Measurements from ENCODE around the gene KDM1B. TPM values are rescaled to one million over a fixed set of nuclear protein-coding genes. Genes with fewer than 3 reads are reported as not detected.

The KDM1B gene
- total RNA-seq, 2 experiments from 2014 or later: 8.9 to 10.5 TPM

- CTCF ChIA-PET: interaction anchor here (0.7 to 1.1 kb wide), 2 partner anchors 11 to 23 kb away, joined by 3 read pairs; no protein-coding TSS in a partner anchor
- Mint-ChIP-seq H3K4me3 (no peak overlapping the region), H3K4me1 (peaks cover 3% of the 10 kb centered on the region), H3K36me3 (ENCODE audit: low read depth) (peaks cover 27% of the 10 kb centered on the region), H3K27me3 (no peaks in the 10 kb centered on the region), H3K9me3 (peaks cover 7% of the 10 kb centered on the region), H3K27ac (no peak overlapping the region)
- POLR2A ChIA-PET: no interaction called here
- no peak for DNase-seq
Observed at GRCh38 chr6:18179770-18180356, 24.6 kb downstream of the KDM1B start.

GRCh38 chr6:18182568-18182967 is 27.3 kb downstream of the KDM1B start:
- H3K4me1 Mint-ChIP-seq: peaks cover 6% of the 10 kb centered on the region
- no peak overlapping the region for H3K4me3 Mint-ChIP-seq
- H3K27ac Mint-ChIP-seq: no peak overlapping the region
- no peaks in the 10 kb centered on the region for H3K27me3 Mint-ChIP-seq
- no peak for DNase-seq
- ChIA-PET CTCF (no interaction called here), POLR2A (no interaction called here)
- H3K36me3 Mint-ChIP-seq (ENCODE audit: low read depth): peaks cover 11% of the 10 kb centered on the region
- H3K9me3 Mint-ChIP-seq: no peaks in the 10 kb centered on the region

GRCh38 chr6:18183766-18184165 is 28.5 kb downstream of the KDM1B start:
- Mint-ChIP-seq H3K36me3 (ENCODE audit: low read depth) (peaks cover 8% of the 10 kb centered on the region), H3K27ac (no peak overlapping the region), H3K27me3 (no peaks in the 10 kb centered on the region), H3K9me3 (no peaks in the 10 kb centered on the region), H3K4me1 (peaks cover 3% of the 10 kb centered on the region), H3K4me3 (no peak overlapping the region)
- ChIA-PET CTCF (no interaction called here), POLR2A (no interaction called here)
- no peak for DNase-seq

- peaks cover 3% of the 10 kb centered on the region for H3K36me3 Mint-ChIP-seq (ENCODE audit: low read depth)
- CTCF ChIA-PET: no interaction called here
- no peaks in the 10 kb centered on the region for H3K27me3 Mint-ChIP-seq
- peaks cover 3% of the 10 kb centered on the region for H3K4me1 Mint-ChIP-seq
- POLR2A ChIA-PET: no interaction called here
- H3K9me3 Mint-ChIP-seq: no peaks in the 10 kb centered on the region
- DNase-seq: no peak
- no peak overlapping the region for H3K4me3 Mint-ChIP-seq
- H3K27ac Mint-ChIP-seq: no peak overlapping the region
Observed at GRCh38 chr6:18185624-18186023, 30.4 kb downstream of the KDM1B start.

- Mint-ChIP-seq H3K27ac (no peak overlapping the region), H3K9me3 (no peaks in the 10 kb centered on the region), H3K36me3 (ENCODE audit: low read depth) (no peaks in the 10 kb centered on the region), H3K27me3 (no peaks in the 10 kb centered on the region), H3K4me3 (no peak overlapping the region), H3K4me1 (peaks cover 3% of the 10 kb centered on the region)
- CTCF ChIA-PET: no interaction called here
- no peak for DNase-seq
- POLR2A ChIA-PET: no interaction called here
Observed at GRCh38 chr6:18186033-18186432, 30.8 kb downstream of the KDM1B start.

GRCh38 chr6:18186540-18187250 is 31.5 kb downstream of the KDM1B start:
- H3K27ac Mint-ChIP-seq: no peak overlapping the region
- H3K9me3 Mint-ChIP-seq: no peaks in the 10 kb centered on the region
- H3K4me1 Mint-ChIP-seq: peaks cover 3% of the 10 kb centered on the region
- no peaks in the 10 kb centered on the region for H3K27me3 Mint-ChIP-seq
- no peaks in the 10 kb centered on the region for H3K36me3 Mint-ChIP-seq (ENCODE audit: low read depth)
- CTCF ChIA-PET: no interaction called here
- POLR2A ChIA-PET: no interaction called here
- no peak overlapping the region for H3K4me3 Mint-ChIP-seq
- DNase-seq: no peak

- Mint-ChIP-seq H3K4me1 (peaks cover 3% of the 10 kb centered on the region), H3K27me3 (no peaks in the 10 kb centered on the region), H3K4me3 (no peak overlapping the region), H3K36me3 (ENCODE audit: low read depth) (no peaks in the 10 kb centered on the region), H3K27ac (no peak overlapping the region), H3K9me3 (no peaks in the 10 kb centered on the region)
- no peak for DNase-seq
- ChIA-PET CTCF (no interaction called here), POLR2A (no interaction called here)
Observed at GRCh38 chr6:18187701-18188100, 32.5 kb downstream of the KDM1B start.

- H3K9me3 Mint-ChIP-seq: no peaks in the 10 kb centered on the region
- no peaks in the 10 kb centered on the region for H3K36me3 Mint-ChIP-seq (ENCODE audit: low read depth)
- DNase-seq: no peak
- CTCF ChIA-PET: interaction anchor here (0.7 kb wide), 1 partner anchor 948 kb away, joined by 4 read pairs; no protein-coding TSS in a partner anchor
- peaks cover 3% of the 10 kb centered on the region for H3K4me1 Mint-ChIP-seq
- no peaks in the 10 kb centered on the region for H3K27me3 Mint-ChIP-seq
- H3K4me3 Mint-ChIP-seq: no peak overlapping the region
- POLR2A ChIA-PET: no interaction called here
- H3K27ac Mint-ChIP-seq: no peak overlapping the region
Observed at GRCh38 chr6:18189196-18189595, 34.0 kb downstream of the KDM1B start.

- Mint-ChIP-seq H3K4me3 (no peak overlapping the region), H3K4me1 (no peaks in the 10 kb centered on the region), H3K36me3 (ENCODE audit: low read depth) (no peaks in the 10 kb centered on the region), H3K27ac (no peak overlapping the region), H3K9me3 (no peaks in the 10 kb centered on the region), H3K27me3 (no peaks in the 10 kb centered on the region)
- CTCF ChIA-PET: interaction anchor here (1.3 kb wide), 1 partner anchor 11 kb away, joined by 3 read pairs; no protein-coding TSS in a partner anchor
- POLR2A ChIA-PET: interaction anchor here (0.5 kb wide), 1 partner anchor 15 kb away, joined by 3 read pairs; no protein-coding TSS in a partner anchor
- no peak for DNase-seq
Observed at GRCh38 chr6:18192026-18192425, 36.8 kb downstream of the KDM1B start.

- no peaks in the 10 kb centered on the region for H3K4me1 Mint-ChIP-seq
- CTCF ChIA-PET: interaction anchor here (0.9 kb wide), 1 partner anchor 13 kb away, joined by 3 read pairs; no protein-coding TSS in a partner anchor
- POLR2A ChIA-PET: no interaction called here
- H3K36me3 Mint-ChIP-seq (ENCODE audit: low read depth): peaks cover 2% of the 10 kb centered on the region
- no peak overlapping the region for H3K27ac Mint-ChIP-seq
- DNase-seq: no peak
- H3K9me3 Mint-ChIP-seq: no peaks in the 10 kb centered on the region
- no peak overlapping the region for H3K4me3 Mint-ChIP-seq
- no peaks in the 10 kb centered on the region for H3K27me3 Mint-ChIP-seq
Observed at GRCh38 chr6:18203786-18204185, 48.6 kb downstream of the KDM1B start.

- ChIA-PET CTCF (interaction anchor here (1.0 to 1.1 kb wide), 2 partner anchors 12 to 45 kb away, joined by 3 read pairs; no protein-coding TSS in a partner anchor), POLR2A (no interaction called here)
- no peak for DNase-seq
- Mint-ChIP-seq H3K36me3 (ENCODE audit: low read depth) (peaks cover 2% of the 10 kb centered on the region), H3K4me3 (no peak overlapping the region), H3K27me3 (no peaks in the 10 kb centered on the region), H3K9me3 (no peaks in the 10 kb centered on the region), H3K4me1 (no peaks in the 10 kb centered on the region), H3K27ac (no peak overlapping the region)
Observed at GRCh38 chr6:18204691-18205090, 49.5 kb downstream of the KDM1B start.

GRCh38 chr6:18206591-18206990 is 51.4 kb downstream of the KDM1B start:
- Mint-ChIP-seq H3K27me3 (no peaks in the 10 kb centered on the region), H3K27ac (no peak overlapping the region), H3K4me1 (peaks cover 6% of the 10 kb centered on the region), H3K36me3 (ENCODE audit: low read depth) (no peaks in the 10 kb centered on the region), H3K9me3 (no peaks in the 10 kb centered on the region), H3K4me3 (no peak overlapping the region)
- POLR2A ChIA-PET: interaction anchor here (0.5 kb wide), 1 partner anchor 1338 kb away, joined by 4 read pairs; no protein-coding TSS in a partner anchor
- DNase-seq: no peak
- CTCF ChIA-PET: no interaction called here

- no peaks in the 10 kb centered on the region for H3K9me3 Mint-ChIP-seq
- CTCF ChIA-PET: no interaction called here
- no peak overlapping the region for H3K4me3 Mint-ChIP-seq
- no peak for DNase-seq
- H3K4me1 Mint-ChIP-seq: peaks cover 7% of the 10 kb centered on the region
- H3K36me3 Mint-ChIP-seq (ENCODE audit: low read depth): peaks cover 1% of the 10 kb centered on the region
- no peaks in the 10 kb centered on the region for H3K27me3 Mint-ChIP-seq
- POLR2A ChIA-PET: interaction anchor here (0.6 kb wide), 1 partner anchor 15 kb away, joined by 3 read pairs; no protein-coding TSS in a partner anchor
- H3K27ac Mint-ChIP-seq: no peak overlapping the region
Observed at GRCh38 chr6:18207438-18207837, 52.2 kb downstream of the KDM1B start.

Data from activated CD4-positive, alpha-beta T cell treated with anti-CD3 and anti-CD28 coated beads, Interleukin-2, amount 10 ng/mL, durations not matched to agents 7 days and 5 days (primary cell).